GM19467 (cell line): Measurements from ENCODE around the gene TNS3.

Experiments
- ATAC-seq: cut with Tn5 transposase; IDR thresholded peaks from one replicate; pipeline ENCODE4 v1.9.1; 2021; ENCODE audit warnings: mild to moderate bottlenecking, moderate library complexity; ENCODE audit not compliant: unreplicated experiment

TNS3 gene

DNA sequence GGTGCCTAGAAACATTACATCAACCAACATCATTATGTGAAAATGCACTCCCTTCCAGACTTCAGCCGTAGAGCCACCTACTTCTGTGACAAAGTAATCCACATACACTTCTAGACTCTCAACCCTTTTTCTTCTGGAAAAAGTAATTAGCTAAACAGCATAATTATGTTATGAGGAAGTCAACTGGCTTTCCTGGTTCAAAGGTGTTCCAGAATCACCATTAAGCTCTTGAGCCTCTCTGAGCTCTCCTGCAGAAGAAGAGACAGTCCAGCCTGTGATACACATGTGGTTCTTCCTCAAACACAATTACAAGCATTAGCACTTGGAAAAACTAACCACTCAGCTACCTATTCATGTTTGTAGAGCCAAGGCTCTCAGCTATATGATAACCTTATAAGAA lies 52.5 kb downstream of the TNS3 start:
- ATAC-seq, result no peak

DNA sequence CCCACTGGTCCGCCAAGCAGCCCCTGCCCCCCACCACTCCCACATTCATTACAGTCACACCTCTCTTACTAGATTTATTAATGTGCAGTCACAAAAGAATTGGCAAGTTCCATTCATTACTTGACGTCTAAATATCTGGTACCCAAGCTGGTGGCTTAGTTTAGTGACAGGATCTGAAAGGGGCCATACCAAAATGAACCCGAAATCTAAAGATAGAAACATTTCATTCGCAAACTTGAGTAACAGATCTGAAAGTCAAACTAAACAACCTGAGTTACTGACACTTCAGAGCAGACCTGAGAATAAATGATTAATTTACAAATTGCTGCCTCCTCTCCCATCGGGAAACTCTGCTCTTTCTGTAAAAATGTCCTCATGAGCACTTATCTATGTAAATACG lies 53.4 kb downstream of the TNS3 start:
- ATAC-seq, result no peak

DNA sequence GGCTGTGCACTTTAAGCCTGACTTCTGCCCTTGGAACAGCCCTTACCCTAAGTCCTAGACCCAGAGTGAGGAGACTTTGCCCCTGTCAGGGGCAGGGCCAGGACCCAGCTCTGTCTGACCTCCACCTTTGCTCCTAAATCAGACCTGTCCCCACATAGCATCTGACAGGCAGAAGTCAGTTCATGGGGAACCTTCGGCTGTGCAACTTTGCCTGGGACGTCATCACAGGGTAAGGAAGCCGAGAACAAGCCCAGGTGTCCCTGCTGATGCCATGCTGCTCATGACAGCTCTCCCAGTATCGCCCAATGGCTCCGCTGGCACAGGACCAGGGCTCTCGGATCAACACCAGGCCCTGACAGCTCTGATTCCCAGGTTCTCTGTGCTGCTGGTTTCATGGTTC lies 55.4 kb downstream of the TNS3 start:
- ATAC-seq, result no peak

DNA sequence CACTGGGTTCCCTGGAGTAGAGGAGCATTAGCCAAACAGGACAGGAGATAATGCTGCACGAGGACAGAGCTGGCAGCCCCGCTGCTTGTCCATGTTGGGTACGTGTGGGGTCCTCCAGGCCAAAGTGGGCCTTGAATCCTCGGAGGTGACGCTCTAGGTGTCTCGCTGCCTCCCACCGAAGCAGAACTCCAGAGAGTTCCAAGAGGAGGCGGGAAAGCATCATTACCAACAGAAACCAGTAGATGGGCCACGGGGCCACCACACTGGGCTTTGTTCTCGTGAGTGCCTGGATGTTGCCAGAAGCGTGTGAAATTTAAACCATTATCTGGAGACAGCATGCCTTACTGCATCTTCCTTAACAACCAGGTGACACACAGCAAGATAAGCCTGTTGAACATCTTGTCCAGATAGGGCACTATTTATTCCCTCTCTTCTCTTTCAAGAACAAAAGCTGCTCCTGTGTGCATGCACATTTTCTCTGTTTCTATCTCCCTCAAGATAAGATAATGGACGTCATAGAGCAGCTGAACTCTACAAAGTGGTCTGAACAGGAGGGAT lies 56.8 kb downstream of the TNS3 start:
- ATAC-seq, result no peak

DNA sequence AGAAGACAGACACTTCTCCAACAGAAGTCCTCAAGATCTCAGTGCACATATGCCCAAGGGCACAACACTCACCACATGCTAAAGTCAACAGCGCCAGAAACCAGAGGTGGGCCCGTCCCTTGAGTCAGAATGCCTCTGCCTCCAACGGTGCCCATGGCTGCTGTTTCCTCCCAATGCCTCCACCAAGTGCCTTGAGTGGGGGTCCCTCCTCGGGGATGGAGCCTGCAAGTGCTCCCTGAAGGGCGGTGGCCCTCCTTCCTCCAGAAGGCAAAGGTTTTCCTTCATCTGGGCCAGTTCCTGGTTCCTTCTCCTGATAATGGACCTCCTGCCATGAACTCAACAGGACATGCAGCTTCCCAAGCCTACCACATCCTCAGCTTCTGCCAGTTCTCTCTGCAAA lies 58.5 kb downstream of the TNS3 start:
- no peak for ATAC-seq

DNA sequence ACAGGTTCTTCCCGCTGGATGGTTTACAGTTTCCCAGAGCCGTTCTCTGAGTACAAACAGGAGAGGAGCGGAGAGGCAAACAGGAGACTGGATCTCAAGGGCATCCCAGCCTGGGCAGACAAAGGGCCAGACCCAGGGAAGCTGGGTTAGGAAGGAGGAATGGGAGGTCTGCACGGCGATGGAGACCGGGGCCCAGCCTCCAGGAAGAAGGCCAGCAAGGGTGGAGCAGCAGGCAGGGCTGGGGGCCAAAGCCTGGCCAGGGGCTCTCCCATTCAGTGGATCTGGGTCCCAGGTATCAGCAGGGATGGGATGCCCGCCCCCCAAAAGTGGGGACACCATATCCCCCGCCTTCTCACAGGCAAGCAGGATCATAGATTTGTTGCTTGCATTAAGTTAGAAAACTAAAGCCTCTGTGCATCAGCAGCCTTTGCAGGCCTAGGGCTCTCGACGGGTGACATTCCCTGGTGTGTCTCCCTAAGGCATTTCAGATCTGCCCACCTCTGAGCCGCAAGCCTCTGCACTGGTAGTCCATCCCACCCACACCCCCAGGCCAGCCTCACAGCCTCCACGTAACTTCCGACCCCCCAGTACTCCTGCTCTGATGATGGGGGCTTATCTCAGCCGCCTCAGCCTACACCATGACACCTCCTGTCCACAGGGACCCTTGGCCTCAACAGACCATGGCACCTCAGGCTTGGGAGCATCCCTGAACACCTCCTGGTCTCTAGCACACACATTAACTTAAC lies 59.9 kb downstream of the TNS3 start:
- ATAC-seq, result no peak

DNA sequence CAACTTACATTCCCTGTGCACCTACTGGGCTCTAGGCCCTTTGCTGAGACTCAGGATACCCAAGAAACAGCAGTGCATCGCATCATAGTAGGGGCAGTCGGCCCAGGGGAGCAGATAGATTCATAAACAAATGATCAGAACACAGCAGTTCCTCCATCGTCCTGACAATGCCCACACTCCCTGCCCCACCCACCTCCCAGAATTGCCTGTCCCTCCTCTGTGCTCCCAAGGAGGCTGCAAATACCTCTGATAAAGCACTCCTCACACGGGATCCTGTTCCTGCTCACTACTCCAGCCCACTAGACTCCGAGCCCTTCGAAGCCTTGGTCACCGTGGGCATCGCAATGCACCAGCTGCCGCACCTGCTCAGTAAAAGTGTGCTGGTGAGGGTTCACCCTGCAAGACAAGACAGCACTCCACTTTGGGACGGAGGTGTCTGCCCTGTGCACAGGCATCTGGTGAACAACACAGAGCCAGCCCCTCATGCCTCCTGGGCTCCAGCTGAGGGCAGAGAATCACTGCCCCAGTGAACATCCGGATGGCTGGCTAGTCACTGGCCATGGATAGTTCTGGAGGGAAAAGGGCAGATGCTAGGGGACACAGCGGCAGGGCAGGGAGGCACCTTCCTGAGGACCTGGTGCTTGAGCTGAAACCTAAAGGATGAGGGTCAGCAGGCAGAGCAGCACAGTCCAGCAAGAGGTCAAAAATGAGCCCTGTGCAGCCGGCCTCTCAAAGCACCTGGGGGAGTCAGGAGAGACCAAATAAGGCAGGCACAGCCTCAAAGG lies 60.7 kb downstream of the TNS3 start:
- ATAC-seq, result no peak

DNA sequence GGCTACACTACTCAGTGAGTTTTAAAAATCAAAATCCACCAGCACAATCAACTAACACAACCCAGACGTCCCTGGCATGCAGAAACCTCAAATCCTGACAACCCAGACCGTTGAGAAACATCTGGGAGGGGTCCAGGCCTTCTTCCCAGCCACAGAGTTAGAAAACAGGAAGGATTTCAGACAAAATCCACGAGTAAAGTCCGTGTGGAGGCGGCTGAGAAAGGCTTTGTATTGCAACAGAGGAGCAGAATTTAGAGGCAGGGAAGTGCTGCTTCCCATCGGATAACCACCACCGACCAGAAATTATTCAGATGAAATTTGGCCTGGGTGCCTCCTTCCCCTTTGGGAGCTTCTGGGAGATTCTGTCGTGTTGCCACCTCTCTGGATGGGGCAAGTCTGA lies 61.5 kb downstream of the TNS3 start:
- ATAC-seq, result no peak

DNA sequence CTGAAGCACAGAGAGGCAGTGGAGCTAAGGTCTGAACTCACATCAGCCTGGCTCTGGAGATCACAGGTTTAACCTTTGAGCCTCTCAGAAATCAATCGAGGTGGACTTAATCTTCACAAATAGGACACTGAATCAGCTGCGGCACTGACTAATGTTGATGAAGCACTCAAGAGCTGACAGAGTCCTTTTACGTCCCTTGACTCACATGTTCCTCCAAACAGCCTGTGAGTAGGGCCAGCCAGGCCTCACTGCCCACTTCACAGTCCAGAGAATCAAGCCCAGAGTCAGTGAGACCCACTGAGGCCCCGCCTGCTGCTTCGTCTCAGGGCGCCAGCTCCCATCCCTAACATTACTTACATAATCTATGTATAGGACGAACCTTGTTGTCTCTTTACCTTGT lies 63.1 kb downstream of the TNS3 start:
- no peak for ATAC-seq

DNA sequence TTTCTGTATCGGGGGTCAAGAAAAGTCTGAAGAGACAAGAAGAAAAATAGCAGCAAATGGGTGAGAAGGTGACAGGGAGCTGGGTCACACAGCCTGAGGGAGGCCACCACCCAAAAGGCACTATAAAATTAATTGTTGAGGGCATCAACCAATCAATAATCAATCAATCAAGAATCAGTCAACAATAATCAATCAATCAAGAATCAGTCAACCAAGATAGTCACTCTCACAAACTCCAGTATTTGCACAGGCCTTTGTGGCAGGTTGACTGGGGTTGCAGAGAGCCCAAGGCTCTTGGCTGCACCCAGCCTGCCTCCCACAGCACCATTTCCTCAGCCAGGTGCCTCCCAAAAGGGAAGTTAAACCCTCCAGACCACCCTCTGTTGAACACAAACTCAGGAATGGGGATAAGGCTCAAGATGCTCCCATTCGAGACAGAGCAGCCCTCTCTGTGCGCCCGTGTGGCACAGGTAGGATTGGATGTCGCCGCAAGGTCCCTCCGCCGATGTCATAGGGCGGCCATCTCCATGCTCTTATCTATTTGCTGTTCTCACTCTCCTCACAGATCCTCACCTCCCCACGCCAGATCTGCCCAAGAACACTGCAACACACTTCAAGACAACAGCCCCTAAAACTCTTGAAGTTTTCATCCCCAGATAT lies 64.0 kb downstream of the TNS3 start:
- no peak for ATAC-seq

DNA sequence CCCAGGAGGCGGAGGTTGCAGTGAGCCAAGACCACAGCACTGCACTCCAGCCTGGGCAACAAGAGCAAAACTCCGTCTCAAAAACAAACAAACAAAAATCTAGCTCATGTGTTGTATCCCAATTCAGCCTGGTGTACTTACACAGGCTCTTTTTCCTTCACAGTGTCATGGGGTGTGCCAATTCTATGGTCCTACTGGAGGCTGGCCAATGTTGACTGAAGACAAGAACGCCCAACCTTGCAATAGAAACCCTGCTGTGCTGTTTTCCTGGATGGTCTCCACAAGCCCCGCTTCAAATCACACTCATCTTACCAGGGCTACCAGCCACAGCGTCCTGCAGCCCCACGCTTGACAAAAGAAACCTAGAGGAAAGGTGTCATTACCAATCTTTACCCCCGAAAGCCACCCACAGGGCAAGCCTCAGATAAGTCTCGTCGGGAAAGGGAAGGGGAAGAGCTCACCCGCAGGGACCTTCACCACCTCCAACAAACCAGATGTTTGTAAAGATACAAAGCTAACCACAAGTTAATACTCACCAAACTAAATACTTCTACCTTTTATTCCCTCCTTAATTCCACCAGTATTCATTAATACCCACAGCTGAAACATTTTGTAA lies 64.8 kb downstream of the TNS3 start:
- no peak for ATAC-seq

DNA sequence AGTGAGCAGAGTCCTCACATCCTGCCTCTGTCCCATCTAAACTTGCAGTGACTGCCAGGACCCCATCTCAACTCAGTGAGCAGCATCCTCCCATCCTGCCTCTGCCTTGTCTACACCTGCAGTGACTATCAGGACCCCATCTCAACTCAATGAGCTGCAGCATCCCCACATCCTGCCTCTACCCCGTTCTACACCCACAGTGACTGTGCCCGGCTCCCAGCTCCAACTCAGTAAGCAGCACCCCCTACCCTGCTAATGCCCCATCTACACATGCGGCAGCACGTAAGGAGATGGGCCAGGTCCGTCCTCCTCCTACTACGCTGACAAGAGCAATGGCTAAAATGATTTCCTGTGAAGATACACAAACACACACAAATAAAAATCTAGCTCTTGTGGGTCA lies 65.5 kb downstream of the TNS3 start:
- ATAC-seq, result no peak

DNA sequence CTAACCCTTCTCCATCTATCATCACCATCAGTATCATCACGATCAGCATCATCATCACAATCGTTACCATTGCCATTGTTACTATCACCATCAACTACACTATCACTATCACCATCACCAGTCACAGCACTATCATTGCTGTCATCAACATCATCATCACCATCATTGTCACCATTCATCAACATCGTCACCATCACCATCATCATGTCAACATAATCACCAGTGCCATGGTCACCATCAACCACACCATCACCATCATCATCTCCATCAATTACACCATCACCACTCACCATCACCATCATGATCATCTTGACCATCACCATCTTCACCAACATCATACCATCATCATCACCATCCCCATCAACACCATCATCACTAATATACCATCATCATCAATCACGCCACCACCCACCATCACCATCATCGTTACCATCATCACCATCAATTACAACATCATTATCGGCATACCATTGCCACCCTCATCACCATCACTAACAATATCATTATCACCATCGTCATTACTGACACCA lies 66.5 kb downstream of the TNS3 start:
- ATAC-seq, result no peak

DNA sequence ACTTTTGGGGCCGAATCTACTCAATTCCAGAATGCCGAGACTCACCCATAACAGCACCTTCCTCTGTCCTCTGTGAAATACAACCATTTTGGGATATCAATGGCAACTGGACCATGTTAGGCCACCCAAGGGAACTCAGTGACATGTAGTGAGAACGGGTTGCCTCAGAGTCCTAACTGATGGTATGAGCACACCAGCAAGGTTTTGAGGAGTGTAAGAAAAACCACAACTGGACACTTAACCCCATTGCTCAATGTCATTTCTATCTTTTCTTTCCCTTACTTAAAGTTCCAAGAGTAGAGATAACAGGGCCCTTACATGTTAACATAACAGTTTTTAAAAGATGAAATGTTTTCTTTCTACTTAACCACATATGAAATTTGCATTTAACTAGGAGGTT lies 67.1 kb downstream of the TNS3 start:
- no peak for ATAC-seq

DNA sequence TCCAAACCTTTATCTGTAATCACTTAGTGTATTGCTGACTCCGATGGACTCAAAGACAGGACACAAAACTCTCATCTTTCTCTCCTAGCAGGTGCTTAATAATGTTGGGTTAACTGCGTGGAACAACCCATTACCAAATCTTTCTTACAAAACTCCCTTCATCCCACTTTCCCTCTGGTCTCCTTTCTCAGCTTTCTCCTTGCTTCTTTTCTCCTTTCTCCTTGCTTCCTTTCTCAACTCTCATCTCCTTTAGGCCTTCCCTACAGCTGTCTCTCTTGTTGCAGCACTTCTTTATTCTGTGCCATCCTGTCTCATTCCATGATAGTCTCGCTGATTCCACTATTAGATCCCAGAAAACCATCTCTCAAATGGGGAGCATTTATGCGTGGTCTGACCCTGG lies 67.5 kb downstream of the TNS3 start:
- ATAC-seq, result no peak

DNA sequence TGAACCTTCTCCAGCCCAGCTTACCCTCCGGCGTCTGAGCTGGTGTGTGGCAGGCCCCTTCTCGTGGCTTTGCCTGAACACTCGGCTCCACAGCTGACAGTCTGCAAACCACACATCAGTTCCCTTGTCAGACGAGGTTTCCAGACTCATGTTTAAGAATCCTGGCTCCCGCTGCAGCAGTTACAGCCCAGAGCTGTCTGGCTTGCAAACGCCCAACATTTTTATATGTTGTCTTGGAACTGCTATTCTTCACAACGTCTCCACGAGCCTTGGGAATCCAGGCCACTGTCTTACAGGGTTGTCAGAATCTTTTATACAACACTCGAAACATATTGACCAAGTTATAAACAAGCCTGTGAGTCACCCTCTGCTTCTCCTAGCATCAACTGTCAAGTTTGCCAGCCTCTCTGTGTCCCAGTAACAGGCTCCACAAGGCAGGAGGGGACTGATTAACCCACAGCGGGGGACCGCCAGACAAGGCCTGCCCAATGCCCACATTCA lies 68.1 kb downstream of the TNS3 start:
- ATAC-seq, result no peak

DNA sequence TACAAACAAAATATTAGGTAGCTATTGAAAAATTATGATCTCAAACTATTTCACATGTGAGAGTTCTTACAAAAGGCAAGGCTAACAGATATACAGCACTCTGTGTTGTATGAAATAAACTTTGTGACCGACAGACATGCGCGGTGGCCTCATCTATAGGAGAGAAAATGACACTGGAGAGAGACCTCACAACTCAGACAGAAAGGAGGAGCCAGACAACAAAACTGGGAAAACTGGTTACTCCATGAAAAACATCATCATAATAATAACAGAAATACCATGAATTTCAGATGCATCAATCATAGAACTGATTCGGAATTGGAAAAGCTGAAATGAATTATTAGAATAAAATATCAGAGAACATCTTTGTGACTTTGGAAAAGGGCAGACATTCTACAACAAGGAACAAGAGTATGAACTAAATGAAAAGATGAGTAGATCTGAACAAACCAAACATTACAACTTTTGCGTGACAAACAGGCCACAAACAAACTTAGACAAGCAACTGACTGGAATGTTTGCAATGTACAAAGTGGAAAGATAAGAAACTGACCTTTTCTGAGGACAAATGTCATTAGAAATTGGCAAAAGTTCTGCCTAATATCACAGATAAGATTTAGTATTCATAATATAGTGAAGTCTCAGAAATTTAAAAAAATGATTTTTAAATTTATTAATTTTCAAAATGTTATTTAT lies 69.3 kb downstream of the TNS3 start:
- ATAC-seq, result no peak

DNA sequence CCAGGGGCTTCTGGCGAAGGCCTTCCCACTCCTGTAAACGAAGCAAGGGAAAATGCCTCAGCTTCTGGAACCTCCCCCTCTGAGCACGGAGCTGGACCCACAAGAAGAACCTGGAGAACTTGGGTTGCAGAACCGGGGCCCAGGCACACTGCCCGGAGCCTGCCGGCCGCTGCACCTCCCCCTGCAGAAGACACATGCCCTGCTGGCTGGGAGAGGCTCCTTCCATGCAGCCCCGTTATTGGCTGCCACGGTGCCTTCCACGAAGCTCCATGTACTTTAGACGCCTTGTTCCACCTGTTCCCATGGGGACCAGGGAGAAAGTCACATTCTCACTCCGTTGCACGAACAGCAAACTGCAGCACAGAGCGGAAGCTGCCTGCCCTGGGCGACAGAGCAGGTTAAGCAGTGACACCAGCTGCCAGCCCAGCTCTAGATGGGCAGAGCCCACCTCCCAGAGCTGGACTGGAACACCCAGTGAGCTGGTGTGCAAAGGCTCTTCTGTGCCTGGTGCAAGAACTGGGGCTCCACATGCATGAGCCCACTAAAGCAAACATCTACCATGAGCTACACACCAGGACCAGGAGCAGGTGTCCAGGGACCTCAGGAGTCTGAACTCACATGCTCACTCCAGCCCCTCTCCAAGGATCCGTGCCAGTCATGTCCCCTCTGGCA lies 70.1 kb downstream of the TNS3 start:
- no peak for ATAC-seq

DNA sequence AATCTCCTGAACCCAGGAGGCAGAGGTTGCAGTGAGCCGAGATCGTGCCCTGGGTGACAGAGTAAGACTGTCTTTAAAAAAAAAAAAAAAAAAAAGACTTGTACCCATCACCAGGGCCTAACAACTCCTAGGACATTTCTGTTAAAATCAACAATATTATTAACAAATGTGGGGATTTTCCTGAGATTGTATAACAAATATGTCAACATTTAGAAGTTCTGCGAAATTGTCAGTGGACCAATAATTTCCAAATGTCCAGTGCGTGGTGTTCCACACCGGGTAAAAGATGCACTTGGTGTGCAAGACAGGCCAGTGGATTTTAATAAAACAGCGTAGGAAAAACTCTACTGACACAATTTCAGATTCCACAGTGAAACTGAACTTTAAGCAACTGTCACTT lies 71.1 kb downstream of the TNS3 start:
- ATAC-seq, result no peak

DNA sequence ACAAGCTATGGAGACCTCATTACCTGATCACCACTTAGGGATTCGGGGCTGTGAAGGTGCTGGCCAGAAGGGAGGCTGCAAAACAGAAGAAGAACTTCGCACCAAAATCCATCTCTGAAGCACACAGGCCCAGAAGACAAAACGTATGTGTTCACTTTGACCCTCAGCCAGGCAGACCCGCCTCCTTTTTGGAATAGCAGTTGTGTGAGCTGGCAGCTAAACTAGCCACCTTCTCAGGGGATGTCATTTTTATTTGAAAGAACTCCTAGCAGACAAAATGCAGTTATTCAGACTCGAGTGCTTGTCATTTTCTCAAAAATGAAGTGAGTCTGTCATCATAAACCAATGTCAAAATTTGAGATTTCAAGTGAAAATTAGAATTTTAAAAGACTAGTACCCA lies 71.7 kb downstream of the TNS3 start:
- ATAC-seq, result no peak
